Fibroblast of mammary gland (primary cell): ENCODE results near the gene CRKL.
A peak's percentile ranks its signal among the peaks of the same experiment; 100 is the strongest.

Experiments used
- DNase-seq: peaks from one replicate; pipeline ENCODE4 v3.0.0-alpha.2; 2010; ENCODE audit warnings: low read depth
- H3K4me3 ChIP-seq: 2 replicates; pipeline ENCODE4 v1.5.1; 2011; ENCODE audit warnings: low read depth, mild to moderate bottlenecking, low read length, moderate library complexity; ENCODE audit not compliant: control insufficient read depth
- CTCF ChIP-seq: conservative IDR thresholded peaks from 2 replicates; pipeline ENCODE4 v1.5.1; 2011; ENCODE audit warnings: low read depth, low read length, inconsistent platforms; ENCODE audit not compliant: control insufficient read depth, insufficient read depth

The CRKL gene

GRCh38 chr22:20976291-20976877 is 59.2 kb downstream of the CRKL start:
- H3K4me3 ChIP-seq, result no peak overlapping the region
- DNase-seq, result no peak
- TF ChIP-seq CTCF, result no peak

GRCh38 chr22:20977019-20977418 is 59.8 kb downstream of the CRKL start:
- no peak overlapping the region for H3K4me3 ChIP-seq
- no peak for TF ChIP-seq CTCF
- DNase-seq, result no peak

- no peak for TF ChIP-seq CTCF
Observed at GRCh38 chr22:20977516-20978170, 60.4 kb downstream of the CRKL start.

GRCh38 chr22:20978419-20978818 is 61.2 kb downstream of the CRKL start:
- H3K4me3 ChIP-seq, result no peak overlapping the region
- DNase-seq, result no peak
- TF ChIP-seq CTCF, result no peak

More at GRCh38 chr22:20977516-20978170, 60.4 kb downstream of the CRKL start:
- DNase-seq, result no peak
- H3K4me3 ChIP-seq, result no peak overlapping the region

- DNase-seq, result peak; percentile 82
- H3K4me3 ChIP-seq, result peak overlapping the region; percentile 26
- TF ChIP-seq CTCF, result no peak
Observed at GRCh38 chr22:20979243-20979809, 62.1 kb downstream of the CRKL start.

- DNase-seq, result no peak
- no peak for TF ChIP-seq CTCF
- peak overlapping the region; percentile 26 for H3K4me3 ChIP-seq
Observed at GRCh38 chr22:20979940-20980453, 62.8 kb downstream of the CRKL start.
